ENCODE data around the gene SAP25. TPM values are rescaled to one million over a fixed set of nuclear protein-coding genes. Genes with fewer than 3 reads are reported as not detected.

SAP25 gene
- total and polyA plus RNA-seq, 2 of the 8 experiments (the other 6 are each of a cell fraction or from before 2014, with no cell fraction given): 3.6 to 5.8 TPM

DNA sequence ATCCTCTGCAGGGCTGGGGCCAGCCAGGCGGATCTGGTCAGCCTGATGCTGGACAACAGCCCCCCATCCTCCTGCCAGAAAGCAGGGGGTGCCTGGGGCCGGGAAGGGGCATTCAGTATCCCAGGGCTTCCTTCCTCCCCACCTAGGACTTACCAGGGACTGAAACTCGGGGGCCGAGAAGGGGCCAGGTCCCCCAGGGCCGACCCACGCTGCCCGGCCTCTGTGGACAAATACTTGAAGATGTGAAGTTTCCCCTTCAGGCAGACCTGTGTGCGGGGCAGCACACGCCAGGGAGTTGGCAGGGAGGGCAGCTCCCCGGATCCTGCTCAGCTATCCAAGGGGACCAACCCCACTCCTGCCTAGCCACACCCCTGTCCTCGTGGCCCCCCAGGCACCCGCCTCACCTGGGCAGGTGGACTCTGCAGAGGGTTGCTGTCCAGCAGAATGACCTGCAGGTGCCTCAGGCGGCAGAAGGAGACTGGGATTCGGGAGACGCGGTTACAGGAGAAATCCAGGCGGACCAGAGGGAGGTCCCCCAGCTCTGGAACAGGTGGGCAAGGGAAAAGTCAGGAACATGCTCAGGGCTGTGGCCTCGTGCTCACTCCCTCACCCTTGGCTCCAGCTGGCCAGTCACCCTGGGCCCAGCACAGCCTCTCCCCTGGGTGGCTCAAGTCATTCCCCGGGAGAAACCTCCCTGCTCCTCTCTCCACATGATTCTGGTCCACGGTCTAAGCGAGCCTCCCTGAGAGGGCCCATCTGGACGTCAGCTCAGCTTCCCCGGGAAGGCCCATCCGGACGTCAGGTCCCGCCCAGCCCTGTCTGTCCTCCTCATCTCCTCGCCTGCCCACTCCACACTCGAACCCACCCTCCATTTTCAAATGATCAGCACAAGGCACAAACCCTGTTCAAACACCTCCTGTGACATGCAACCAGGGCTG, 4.8 kb upstream of the SAP25 start (continued):
- TF ChIP-seq SP2 (IDR thresholded peaks at IDR 0.05; ENCODE audit: low read length) (no peak), YY1 (IDR thresholded peaks at IDR 0.05; ENCODE audit: low read depth, low read length) (no peak)
